Stimulated activated CD8-positive, alpha-beta memory T cell treated with anti-CD3 and anti-CD28 coated beads, Interleukin-15, amount 100 ng/mL, for 48 hours (primary cell): ENCODE measurements around the gene SERPINA12.

Experiments
- DNase-seq, 2 donors: peaks; one replicate each; pipeline ENCODE4 v3.0.0-alpha.2; 2020; ENCODE audit warnings: low read depth in 2 of 2

The SERPINA12 gene

GRCh38 chr14:94509356-94509755 is at the start of gene SERPINA12:
TSS of gene SERPINA12 (minus strand) at chr14:94509469. CDS start at chr14:94498397, 11,072 bp downstream.
- no peak for DNase-seq

GRCh38 chr14:94558842-94559241 is 49.6 kb upstream of the SERPINA12 start:
- no peak for DNase-seq

- DNase-seq: no peak
Measured at GRCh38 chr14:94557327-94557726, 48.1 kb upstream of the SERPINA12 start.

- DNase-seq: no peak
Measured at GRCh38 chr14:94555991-94556390, 46.7 kb upstream of the SERPINA12 start.

- no peak for DNase-seq
Measured at GRCh38 chr14:94550041-94550440, 40.8 kb upstream of the SERPINA12 start.

GRCh38 chr14:94548999-94549985 is 40.0 kb upstream of the SERPINA12 start:
- peak; percentile 21 to 32 for DNase-seq

- no peak for DNase-seq
Measured at GRCh38 chr14:94548131-94548998, 39.1 kb upstream of the SERPINA12 start.

- DNase-seq: no peak
Measured at GRCh38 chr14:94547726-94548125, 38.5 kb upstream of the SERPINA12 start.

- no peak for DNase-seq
Measured at GRCh38 chr14:94547151-94547680, 37.9 kb upstream of the SERPINA12 start.

GRCh38 chr14:94545131-94545841 is 36.0 kb upstream of the SERPINA12 start:
- DNase-seq: no peak

- DNase-seq: no peak
Measured at GRCh38 chr14:94544726-94545125, 35.5 kb upstream of the SERPINA12 start.

GRCh38 chr14:94543449-94544124 is 34.3 kb upstream of the SERPINA12 start:
- no peak for DNase-seq

- no peak for DNase-seq
Measured at GRCh38 chr14:94542811-94543440, 33.7 kb upstream of the SERPINA12 start.

GRCh38 chr14:94542111-94542810 is 33.0 kb upstream of the SERPINA12 start:
- DNase-seq: no peak

GRCh38 chr14:94541234-94541975 is 32.1 kb upstream of the SERPINA12 start:
- no peak for DNase-seq

- no peak for DNase-seq
Measured at GRCh38 chr14:94540031-94540794, 30.9 kb upstream of the SERPINA12 start.

- DNase-seq: no peak
Measured at GRCh38 chr14:94539181-94539580, 29.9 kb upstream of the SERPINA12 start.

- no peak for DNase-seq
Measured at GRCh38 chr14:94538070-94538740, 28.9 kb upstream of the SERPINA12 start.
